ENCODE results near the gene OR2B3. TPM values are rescaled to one million over a fixed set of nuclear protein-coding genes. Genes with fewer than 3 reads are reported as not detected.
"Not testable (repeated sequence)": the region's sequence is repeated elsewhere in the genome, so short reads cannot be mapped to it uniquely, and the experiment has no call there.

The OR2B3 gene, protein sequence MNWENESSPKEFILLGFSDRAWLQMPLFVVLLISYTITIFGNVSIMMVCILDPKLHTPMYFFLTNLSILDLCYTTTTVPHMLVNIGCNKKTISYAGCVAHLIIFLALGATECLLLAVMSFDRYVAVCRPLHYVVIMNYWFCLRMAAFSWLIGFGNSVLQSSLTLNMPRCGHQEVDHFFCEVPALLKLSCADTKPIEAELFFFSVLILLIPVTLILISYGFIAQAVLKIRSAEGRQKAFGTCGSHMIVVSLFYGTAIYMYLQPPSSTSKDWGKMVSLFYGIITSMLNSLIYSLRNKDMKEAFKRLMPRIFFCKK
- total RNA-seq (2014; rRNA removed; shearing (Covaris generic)): not detected in 2 replicates

DNA sequence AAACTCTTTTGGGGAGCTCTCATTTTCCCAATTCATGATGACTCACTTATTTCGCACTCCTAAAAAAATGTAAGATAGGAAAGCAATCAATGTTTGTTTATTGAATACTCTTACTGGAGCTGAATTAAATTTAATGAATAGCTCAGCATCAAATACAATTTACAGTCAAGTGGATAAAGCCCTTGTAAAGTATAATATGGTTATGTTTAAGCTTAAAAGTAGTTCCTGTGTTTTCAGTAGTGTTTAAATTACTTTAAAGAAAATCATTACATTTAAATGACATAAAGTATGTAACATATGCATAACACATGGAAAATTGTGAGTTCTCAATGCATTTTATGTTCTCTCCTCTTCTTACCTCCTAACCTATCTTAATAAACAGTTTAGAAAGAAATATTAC is at the start of gene OR2B3:
Gene OR2B3 (minus strand): TSS at position 101 of the 400 bp plus-strand sequence. CDS start 65 bp downstream, at position 36.
- H3K36me3 ChIP-seq: no peaks in the 10 kb centered on the region
- H3K4me1 ChIP-seq (replicated peaks): no peaks in the 10 kb centered on the region
- H3K27ac ChIP-seq: no peak within 1 kb of the TSS
- no peak for DNase-seq (ENCODE audit: low read depth in 1 of 2, low spot score in 2 of 2)
- no peaks in the 10 kb centered on the region for H3K9me3 ChIP-seq (replicated peaks)
- no peaks in the 10 kb centered on the region for H3K27me3 ChIP-seq (replicated peaks)
- H3K4me3 ChIP-seq: no peak within 1 kb of the TSS

DNA sequence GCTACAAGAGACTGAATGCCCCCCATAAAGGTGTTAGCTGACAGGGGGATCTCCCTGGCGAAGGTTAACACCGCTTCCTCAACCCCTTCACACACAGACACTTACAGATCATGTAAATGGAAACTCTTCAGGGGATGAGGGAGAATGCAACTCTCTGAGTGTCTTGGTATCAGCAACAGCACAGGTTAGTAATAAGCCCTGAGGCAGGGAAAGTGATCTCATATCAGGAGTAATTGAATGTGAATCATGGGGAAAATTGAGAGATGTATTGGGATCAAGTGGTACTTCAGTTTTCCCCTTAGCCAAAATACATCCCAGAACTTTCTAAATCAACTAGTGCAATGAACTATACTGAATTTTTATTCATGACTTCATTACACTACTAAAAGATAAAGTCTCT is 44.6 kb upstream of the OR2B3 start:
- H3K4me1 ChIP-seq (replicated peaks): no peaks in the 10 kb centered on the region
- no peaks in the 10 kb centered on the region for H3K9me3 ChIP-seq (replicated peaks)
- DNase-seq (ENCODE audit: low read depth in 1 of 2, low spot score in 2 of 2): no peak
- no peaks in the 10 kb centered on the region for H3K27me3 ChIP-seq (replicated peaks)
- no peaks in the 10 kb centered on the region for H3K36me3 ChIP-seq
- H3K27ac ChIP-seq: no peak overlapping the region
- H3K4me3 ChIP-seq: no peak overlapping the region

DNA sequence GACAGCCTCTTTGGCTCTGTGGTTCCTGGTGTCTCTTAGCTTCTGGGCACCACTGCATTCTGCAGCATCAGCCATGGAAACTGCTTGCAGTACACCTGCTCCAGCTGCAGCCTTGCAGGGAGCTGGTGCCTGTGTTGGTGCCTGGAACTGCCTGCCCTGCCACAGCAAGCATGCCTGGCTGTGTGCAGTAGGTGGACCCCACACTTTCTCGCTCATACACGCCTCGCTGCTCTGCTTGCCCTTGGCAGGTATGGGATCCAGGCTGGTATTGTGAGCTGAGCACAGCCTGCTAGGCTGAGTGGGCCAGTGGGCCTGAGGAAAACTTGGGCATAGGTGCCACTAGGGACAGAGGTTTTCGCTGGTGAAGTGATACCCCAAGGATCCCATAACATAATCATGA is 43.5 kb upstream of the OR2B3 start:
- H3K4me1 ChIP-seq (replicated peaks): no peaks in the 10 kb centered on the region

DNA sequence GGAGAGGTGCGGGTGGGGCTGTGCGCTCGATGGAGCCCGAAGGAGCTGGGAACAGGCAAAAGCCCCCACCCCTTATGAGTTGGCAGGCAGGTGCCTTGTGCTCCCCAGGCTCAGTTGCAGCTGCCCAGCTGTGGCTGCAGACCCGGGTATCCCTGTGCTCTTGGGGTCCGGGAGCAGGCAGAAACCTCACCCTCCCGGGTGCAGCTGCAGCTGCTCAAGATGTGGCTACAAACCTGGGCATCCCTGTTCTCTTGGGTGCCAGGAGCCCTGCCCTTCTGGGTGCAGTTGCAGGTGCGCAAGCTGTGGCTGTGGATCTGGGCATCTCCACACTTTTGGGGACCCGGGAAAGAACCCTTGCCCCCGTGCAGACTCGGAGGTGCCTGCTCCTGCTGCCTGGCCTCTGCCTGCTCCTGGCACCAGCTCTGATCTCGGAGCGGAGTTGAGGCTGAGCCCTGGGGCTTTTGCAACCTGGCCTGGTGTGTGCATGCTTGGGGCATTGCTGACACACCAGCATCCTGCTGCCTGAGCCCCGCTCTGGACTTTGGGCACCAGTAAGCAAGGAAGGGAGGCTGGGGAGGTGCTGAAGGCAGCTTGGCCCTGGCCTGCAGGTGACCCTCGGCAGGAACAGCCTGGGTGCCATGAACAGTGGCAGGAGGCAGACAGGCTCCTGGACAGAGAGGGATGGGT is 42.4 kb upstream of the OR2B3 start:
- Histone ChIP-seq H3K27ac (no peak overlapping the region), H3K27me3 (replicated peaks) (no peaks in the 10 kb centered on the region), H3K4me3 (no peak overlapping the region), H3K4me1 (replicated peaks) (no peaks in the 10 kb centered on the region), H3K36me3 (no peaks in the 10 kb centered on the region), H3K9me3 (replicated peaks) (no peaks in the 10 kb centered on the region)
- no peak for DNase-seq (ENCODE audit: low read depth in 1 of 2, low spot score in 2 of 2)

More for the DNA sequence above, 43.5 kb upstream of the OR2B3 start:
- Histone ChIP-seq H3K27ac (no peak overlapping the region), H3K4me3 (no peak overlapping the region), H3K27me3 (replicated peaks) (no peaks in the 10 kb centered on the region), H3K36me3 (no peaks in the 10 kb centered on the region), H3K9me3 (replicated peaks) (no peaks in the 10 kb centered on the region)
- DNase-seq (ENCODE audit: low read depth in 1 of 2, low spot score in 2 of 2): no peak

DNA sequence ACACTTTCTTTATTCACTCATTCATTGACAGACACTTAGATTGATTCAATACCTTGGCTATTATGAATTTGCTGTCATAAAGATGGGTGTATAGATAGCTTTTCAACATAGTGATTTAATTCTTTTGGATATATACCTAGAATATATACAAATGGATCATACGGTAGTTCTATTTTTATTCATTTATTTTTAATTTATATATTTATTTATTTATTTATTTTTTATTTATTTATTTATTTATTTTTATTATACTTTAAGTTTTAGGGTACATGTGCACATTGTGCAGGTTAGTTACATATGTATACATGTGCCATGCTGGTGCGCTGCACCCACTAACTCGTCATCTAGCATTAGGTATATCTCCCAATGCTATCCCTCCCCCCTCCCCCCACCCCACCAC is 27.9 kb upstream of the OR2B3 start:
- not testable (repeated sequence) for H3K4me1 ChIP-seq (replicated peaks); DNase-seq (ENCODE audit: low read depth in 1 of 2, low spot score in 2 of 2); H3K27ac ChIP-seq; H3K27me3 ChIP-seq (replicated peaks); H3K9me3 ChIP-seq (replicated peaks); H3K4me3 ChIP-seq; H3K36me3 ChIP-seq

DNA sequence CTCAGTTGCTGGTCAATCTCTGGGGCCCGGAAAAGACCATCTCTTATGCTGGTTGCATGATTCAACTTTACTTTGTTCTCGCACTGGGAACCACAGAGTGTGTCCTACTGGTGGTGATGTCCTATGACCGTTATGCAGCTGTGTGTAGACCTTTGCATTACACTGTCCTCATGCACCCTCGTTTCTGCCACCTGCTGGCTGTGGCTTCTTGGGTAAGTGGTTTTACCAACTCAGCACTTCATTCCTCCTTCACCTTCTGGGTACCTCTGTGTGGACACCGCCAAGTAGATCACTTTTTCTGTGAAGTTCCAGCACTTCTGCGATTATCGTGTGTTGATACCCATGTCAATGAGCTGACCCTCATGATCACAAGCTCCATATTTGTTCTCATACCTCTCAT is 25.0 kb upstream of the OR2B3 start:
- no peaks in the 10 kb centered on the region for H3K4me1 ChIP-seq (replicated peaks)
- DNase-seq (ENCODE audit: low read depth in 1 of 2, low spot score in 2 of 2): no peak
- no peaks in the 10 kb centered on the region for H3K27me3 ChIP-seq (replicated peaks)
- no peak overlapping the region for H3K4me3 ChIP-seq
- no peak overlapping the region for H3K27ac ChIP-seq
- no peaks in the 10 kb centered on the region for H3K9me3 ChIP-seq (replicated peaks)
- H3K36me3 ChIP-seq: no peaks in the 10 kb centered on the region

DNA sequence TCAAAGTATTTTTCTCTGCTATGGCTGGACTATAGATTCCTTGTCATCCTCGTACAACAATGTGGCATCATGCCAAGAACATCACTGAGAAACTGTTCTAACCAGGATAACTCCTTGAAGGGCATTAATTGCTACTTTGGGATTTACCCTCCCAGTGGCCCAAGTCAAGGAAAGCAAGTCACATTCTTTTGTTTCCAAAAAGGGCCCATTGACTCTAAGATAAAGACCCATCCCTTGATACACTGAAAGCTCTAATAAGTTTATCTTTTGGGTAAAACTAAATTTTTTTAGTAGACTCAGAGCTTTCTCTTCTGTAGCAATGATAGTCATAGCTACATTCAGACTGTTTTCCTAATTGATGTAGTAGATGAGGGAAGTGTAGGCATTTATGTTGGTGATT is 20.6 kb upstream of the OR2B3 start, which contains the start of gene OR2J3:
Gene OR2J3 (plus strand): TSS at position 301 of the 400 bp plus-strand sequence. CDS start 3,833 bp downstream, outside the sequence.
- Histone ChIP-seq H3K36me3 (no peaks in the 10 kb centered on the region), H3K27ac (no peak within 1 kb of the TSS), H3K9me3 (replicated peaks) (no peaks in the 10 kb centered on the region), H3K27me3 (replicated peaks) (no peaks in the 10 kb centered on the region), H3K4me1 (replicated peaks) (no peaks in the 10 kb centered on the region), H3K4me3 (no peak within 1 kb of the TSS)
- DNase-seq (ENCODE audit: low read depth in 1 of 2, low spot score in 2 of 2): no peak

DNA sequence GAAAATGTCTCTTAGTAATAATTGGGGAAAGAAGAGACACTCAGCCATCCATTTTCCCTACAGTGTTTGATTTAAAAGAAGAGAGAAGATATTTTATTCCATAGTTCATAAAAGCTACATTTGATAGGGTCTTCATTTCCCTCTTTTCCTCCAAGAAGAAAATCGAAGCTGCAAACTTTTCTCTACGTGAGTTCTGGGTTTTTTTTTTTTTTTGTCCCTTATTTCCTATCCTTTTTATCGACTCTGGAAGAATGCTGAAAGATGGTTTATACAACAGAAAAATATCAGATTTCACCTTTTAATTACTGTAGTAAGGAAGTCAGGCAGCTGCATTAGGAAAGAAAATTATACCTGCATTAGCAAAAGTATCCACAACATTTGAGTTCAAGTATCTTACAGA is 12.1 kb upstream of the OR2B3 start, which contains the start of gene OR2J1:
Gene OR2J1 (plus strand): TSS at position 301 of the 400 bp plus-strand sequence. CDS start 1,453 bp downstream, outside the sequence.
- H3K4me3 ChIP-seq: no peak within 1 kb of the TSS

DNA sequence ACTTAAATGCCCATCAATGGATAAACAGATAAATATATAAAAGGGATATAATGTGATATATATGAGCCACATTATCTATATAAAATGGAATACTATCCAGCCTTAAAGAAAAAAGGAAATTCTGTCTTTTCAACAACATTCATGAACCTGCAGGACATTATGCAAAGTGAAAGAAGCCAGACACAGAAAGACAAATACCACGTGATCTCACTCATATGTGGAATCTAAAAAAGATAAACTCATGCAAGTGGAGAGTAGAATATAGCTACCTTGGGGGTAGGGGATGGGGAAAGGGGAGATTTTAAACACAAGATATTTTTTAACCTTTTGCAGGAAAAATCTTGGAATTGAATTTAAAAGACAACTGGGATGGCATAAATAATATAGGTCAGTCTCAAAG is 10.7 kb upstream of the OR2B3 start:
- DNase-seq (ENCODE audit: low read depth in 1 of 2, low spot score in 2 of 2): no peak
- H3K36me3 ChIP-seq: no peaks in the 10 kb centered on the region
- H3K27me3 ChIP-seq (replicated peaks): no peaks in the 10 kb centered on the region
- H3K4me3 ChIP-seq: no peak overlapping the region
- no peaks in the 10 kb centered on the region for H3K9me3 ChIP-seq (replicated peaks)
- no peaks in the 10 kb centered on the region for H3K4me1 ChIP-seq (replicated peaks)
- no peak overlapping the region for H3K27ac ChIP-seq

More for the DNA sequence above, 12.1 kb upstream of the OR2B3 start, which contains the start of gene OR2J1:
- no peaks in the 10 kb centered on the region for H3K4me1 ChIP-seq (replicated peaks)
- H3K27me3 ChIP-seq (replicated peaks): no peaks in the 10 kb centered on the region
- no peak for DNase-seq (ENCODE audit: low read depth in 1 of 2, low spot score in 2 of 2)
- H3K36me3 ChIP-seq: no peaks in the 10 kb centered on the region
- H3K9me3 ChIP-seq (replicated peaks): no peaks in the 10 kb centered on the region
- no peak within 1 kb of the TSS for H3K27ac ChIP-seq

DNA sequence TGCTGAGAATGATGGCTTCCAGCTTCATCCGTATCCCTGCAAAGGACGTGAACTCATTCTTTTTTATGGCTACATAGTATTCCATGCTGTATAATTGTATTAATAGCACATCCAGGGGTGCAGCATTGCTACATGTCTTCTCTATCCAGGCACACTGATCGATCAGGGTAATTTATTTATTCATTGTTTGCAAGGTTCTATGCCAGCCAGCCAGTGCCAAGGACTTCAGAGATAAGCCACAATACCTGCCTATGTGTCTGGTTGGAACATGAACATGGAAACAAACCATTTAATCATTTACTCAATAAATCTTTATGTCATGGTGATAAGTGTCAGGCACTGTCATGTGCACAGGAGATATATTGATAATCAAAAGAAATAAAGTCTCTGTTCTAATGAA is 5.8 kb upstream of the OR2B3 start:
- Histone ChIP-seq H3K27me3 (replicated peaks) (no peaks in the 10 kb centered on the region), H3K27ac (no peak overlapping the region), H3K4me3 (no peak overlapping the region), H3K36me3 (no peaks in the 10 kb centered on the region), H3K4me1 (replicated peaks) (no peaks in the 10 kb centered on the region), H3K9me3 (replicated peaks) (no peaks in the 10 kb centered on the region)
- DNase-seq (ENCODE audit: low read depth in 1 of 2, low spot score in 2 of 2): no peak

DNA sequence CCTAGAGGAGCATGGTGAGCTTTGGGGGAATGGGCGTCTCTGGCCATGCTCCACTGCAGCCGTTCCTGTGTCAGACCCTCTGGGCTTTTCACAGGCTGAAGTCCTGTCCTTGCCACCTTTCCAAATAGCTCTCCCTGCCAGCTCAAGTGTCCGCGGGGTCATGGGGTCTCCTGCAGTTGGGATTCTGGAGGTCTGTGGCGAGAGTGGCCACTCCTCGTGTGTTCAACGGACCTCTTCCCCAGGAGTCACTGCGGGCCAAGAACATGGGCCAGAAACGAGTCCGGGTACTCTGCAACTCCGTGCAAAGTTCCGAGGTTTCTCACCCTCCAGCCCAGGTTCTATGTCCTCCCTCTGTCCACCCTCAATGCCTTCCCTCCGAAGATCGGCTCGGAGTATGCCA is 4.7 kb downstream of the OR2B3 start:
- Histone ChIP-seq H3K4me3 (no peak overlapping the region), H3K27me3 (replicated peaks) (no peaks in the 10 kb centered on the region), H3K27ac (no peak overlapping the region), H3K9me3 (replicated peaks) (no peaks in the 10 kb centered on the region), H3K36me3 (no peaks in the 10 kb centered on the region), H3K4me1 (replicated peaks) (no peaks in the 10 kb centered on the region)
- DNase-seq (ENCODE audit: low read depth in 1 of 2, low spot score in 2 of 2): no peak

DNA sequence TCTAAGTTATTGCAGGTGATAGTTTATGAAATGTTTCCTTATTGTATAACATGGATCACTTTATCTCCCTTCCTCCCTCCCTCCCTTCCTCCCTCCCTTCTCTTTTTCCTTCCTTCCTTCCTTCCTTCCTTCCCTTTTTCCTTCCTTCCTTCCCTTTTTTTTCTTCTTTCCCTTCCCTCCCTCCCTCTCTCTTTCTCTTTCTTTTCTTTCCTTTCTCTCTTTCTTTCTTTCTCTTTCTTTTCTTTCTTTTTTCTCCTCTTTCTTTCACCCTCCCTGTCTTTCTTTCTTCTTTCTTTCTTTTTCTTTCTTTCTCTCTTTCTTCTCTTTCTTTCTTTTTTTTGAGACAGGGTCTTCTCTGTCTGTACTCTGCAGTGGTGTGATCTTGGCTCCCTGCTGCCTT is 5.8 kb downstream of the OR2B3 start:
- Histone ChIP-seq H3K4me1 (replicated peaks) (no peaks in the 10 kb centered on the region), H3K4me3 (no peak overlapping the region), H3K36me3 (no peaks in the 10 kb centered on the region), H3K9me3 (replicated peaks) (no peaks in the 10 kb centered on the region), H3K27ac (no peak overlapping the region), H3K27me3 (replicated peaks) (no peaks in the 10 kb centered on the region)
- no peak for DNase-seq (ENCODE audit: low read depth in 1 of 2, low spot score in 2 of 2)

DNA sequence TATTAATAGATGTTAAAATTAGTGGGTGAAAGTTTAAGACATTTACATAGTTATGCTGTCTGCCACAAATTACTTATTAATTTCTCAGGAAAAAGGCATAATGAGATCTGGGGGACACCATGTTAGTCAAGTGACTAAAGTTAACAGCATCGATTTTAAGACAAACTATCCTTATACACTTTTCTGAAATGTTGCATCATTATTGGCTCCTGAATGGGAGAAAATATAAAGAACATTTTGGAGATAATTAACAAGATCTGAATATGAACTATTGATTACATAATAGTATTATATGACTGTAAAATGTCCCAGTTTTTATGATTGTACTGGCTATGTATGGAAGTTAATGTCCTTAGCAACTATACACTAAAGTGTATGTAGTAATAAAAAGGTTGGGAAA is 7.9 kb downstream of the OR2B3 start:
- Histone ChIP-seq H3K36me3 (no peaks in the 10 kb centered on the region), H3K27ac (no peak overlapping the region), H3K4me3 (no peak overlapping the region), H3K27me3 (replicated peaks) (no peaks in the 10 kb centered on the region), H3K9me3 (replicated peaks) (no peaks in the 10 kb centered on the region), H3K4me1 (replicated peaks) (no peaks in the 10 kb centered on the region)
- no peak for DNase-seq (ENCODE audit: low read depth in 1 of 2, low spot score in 2 of 2)

All from SJSA1 (cell line).